Endothelial cell of umbilical vein (primary cell): ENCODE data around the gene PEX3. TPM values are rescaled to one million over a fixed set of nuclear protein-coding genes. Genes with fewer than 3 reads are reported as not detected.

ENCODE experiments used
- BruUV-seq: library from RNA; stranded (reverse); fragments of 400-500 nt; replicated peaks from 2 replicates; lab custom pipeline; 2021; lab: Mats Ljungman, UMichigan
- CTCF ChIA-PET: fragments of 300-600, 350-600 bp; sonication (Branson Sonifier 250); formaldehyde crosslinking; loops from one replicate; lab custom pipeline; 2021; ENCODE audit warnings: antibody characterized with exemption, inconsistent platforms; lab: Charles Lee
- POLR2A ChIA-PET: fragments of 300-600, 350-600 bp; sonication (Branson Sonifier 250); formaldehyde crosslinking; loops from one replicate; lab custom pipeline; 2021; ENCODE audit warnings: antibody characterized with exemption, inconsistent platforms; lab: Charles Lee
- DNase-seq: peaks from one replicate; pipeline ENCODE4 v3.0.0-alpha.2; 2011; ENCODE audit warnings: low read depth, low spot score
- FAIRE-seq: peaks from 2 replicates; lab custom pipeline; 2011; peaks lifted over from hg19 to GRCh38; lab: Jason Lieb, UNC
- H2AFZ ChIP-seq: 2 replicates; pipeline ENCODE4 v1.6.0; 2012; ENCODE audit warnings: low read depth, low read length, control low read depth, inconsistent platforms
- H3K27ac ChIP-seq: 2 replicates; pipeline ENCODE4 v1.5.1; 2011; ENCODE audit warnings: low read depth, mild to moderate bottlenecking, control low read depth, low read length, moderate library complexity; ENCODE audit not compliant: insufficient read depth
- H3K27me3 ChIP-seq, 2 experiments: 2 replicates each; pipeline versions ENCODE4 v1.6.0 to v1.6.1; 2011; ENCODE audit warnings: low read length in 2 of 2, mixed read lengths in 1 of 2; ENCODE audit not compliant: control insufficient read depth in 2 of 2, insufficient read depth in 2 of 2
- H3K36me3 ChIP-seq, 2 experiments: 2 replicates in 1 of 2; 3 replicates in 1 of 2; pipeline ENCODE4 v1.5.1; 2011; ENCODE audit warnings: low read length in 2 of 2, mild to moderate bottlenecking in 1 of 2, moderate library complexity in 1 of 2; ENCODE audit not compliant: control insufficient read depth in 2 of 2, insufficient read depth in 2 of 2; ENCODE audit errors: extremely low read depth in 1 of 2
- H3K4me1 ChIP-seq: 3 replicates; pipeline ENCODE4 v1.5.1; 2011; ENCODE audit warnings: mild to moderate bottlenecking, low read length; ENCODE audit not compliant: control insufficient read depth, insufficient read depth; ENCODE audit errors: extremely low read depth
- H3K4me2 ChIP-seq: 2 replicates; pipeline ENCODE4 v1.6.1; 2011; ENCODE audit warnings: low read length, control low read depth, mixed read lengths; ENCODE audit not compliant: insufficient read depth
- H3K4me3 ChIP-seq, 3 experiments: fragments of 200-600 bp in 1 of 3; sonication (generic), shearing (Covaris generic) in 1 of 3; replicated peaks in 1 of 3; 2 replicates each; pipeline ENCODE4 v1.5.1; 2011 to 2016; ENCODE audit warnings: control low read depth in 3 of 3, low read length in 3 of 3, mild to moderate bottlenecking in 2 of 3, inconsistent platforms in 1 of 3, low read depth in 1 of 3, moderate library complexity in 1 of 3; ENCODE audit not compliant: insufficient read depth in 1 of 3
- H3K79me2 ChIP-seq: 2 replicates; pipeline ENCODE4 v1.6.0; 2012; ENCODE audit warnings: low read length, inconsistent platforms; ENCODE audit not compliant: control insufficient read depth, insufficient read depth
- H3K9ac ChIP-seq: replicated peaks from 2 replicates; pipeline ENCODE3; 2011; ENCODE audit warnings: low read length, control low read depth; ENCODE audit not compliant: insufficient read depth; ENCODE audit errors: extremely low read depth
- H3K9me1 ChIP-seq: replicated peaks from 3 replicates; pipeline ENCODE4 v1.6.0; 2011; ENCODE audit warnings: mild to moderate bottlenecking, low read length; ENCODE audit not compliant: control insufficient read depth, insufficient read depth; ENCODE audit errors: extremely low read depth
- H3K9me3 ChIP-seq: replicated peaks from 2 replicates; pipeline ENCODE4 v1.5.1; 2012; ENCODE audit warnings: low read length, inconsistent platforms; ENCODE audit not compliant: control insufficient read depth, insufficient read depth
- H4K20me1 ChIP-seq: replicated peaks from 2 replicates; pipeline ENCODE3; 2011; ENCODE audit warnings: mild to moderate bottlenecking, low read length; ENCODE audit not compliant: control insufficient read depth, insufficient read depth; ENCODE audit errors: extremely low read depth
- EZH2 ChIP-seq: IDR thresholded peaks from 2 replicates; pipeline ENCODE4 v1.6.1; 2012; ENCODE audit warnings: borderline replicate concordance, low read depth, mild to moderate bottlenecking, moderate library complexity, low read length, inconsistent platforms; ENCODE audit not compliant: severe bottlenecking
- FOS ChIP-seq: IDR thresholded peaks from 2 replicates; pipeline ENCODE4 v1.6.1; 2011; ENCODE audit warnings: mild to moderate bottlenecking, low read length, moderate library complexity, borderline replicate concordance; ENCODE audit not compliant: insufficient read depth
- GATA2 ChIP-seq: IDR thresholded peaks from 2 replicates; pipeline ENCODE4 v1.7.0; 2011; ENCODE audit warnings: low read depth, mild to moderate bottlenecking, moderate library complexity, mixed read lengths, low read length; ENCODE audit not compliant: insufficient read length, insufficient read depth
- JUN ChIP-seq: IDR thresholded peaks from 2 replicates; pipeline ENCODE4 v1.6.1; 2011; ENCODE audit warnings: borderline replicate concordance, low read depth; ENCODE audit not compliant: insufficient read length, insufficient read depth
- MAX ChIP-seq: IDR thresholded peaks from 2 replicates; pipeline ENCODE4 v1.6.1; 2011; ENCODE audit not compliant: insufficient read depth, insufficient read length
- MYC ChIP-seq: IDR thresholded peaks from one replicate; pipeline ENCODE4 v1.6.1; 2011; ENCODE audit warnings: mild to moderate bottlenecking, low read depth, low read length
- POLR2A ChIP-seq: IDR thresholded peaks from 2 replicates; pipeline ENCODE4 v1.6.1; 2012; ENCODE audit warnings: low read depth, mild to moderate bottlenecking, control low read depth, low read length
- POLR2AphosphoS5 ChIP-seq: IDR thresholded peaks from 2 replicates; pipeline ENCODE4 v1.6.1; 2012; ENCODE audit warnings: low read depth, mild to moderate bottlenecking, control low read depth, low read length, moderate library complexity; ENCODE audit not compliant: insufficient read depth
- dilution Hi-C: fragments of 300-500 bp; cut with MboI; formaldehyde crosslinking; loops from one replicate; pipeline ENCODE4 v1.15.0; 2019; ENCODE audit warnings: low sequenced_read_pairs; ENCODE audit not compliant: extremely low pct_ligation_motif_present
- intact Hi-C: fragments of 100-400 bp; cut with micrococcal nuclease; formaldehyde crosslinking; loops from one replicate; pipeline ENCODE4 v1.10.0; 2022
- polyA plus RNA-seq, 4 experiments: library from polyadenylated mRNA; depleted of rRNA in 3 of 4; stranded (reverse) in 3 of 4; unstranded in 1 of 4; fragments of >200 nt; gene quantifications; 2 replicates each; pipeline versions ENCODE4 v1.2.1 to v1.2.3, GENCODE V29; 2011 to 2012; ENCODE audit warnings: missing spikeins in 1 of 4
- total RNA-seq: library from RNA; stranded (reverse); gene quantifications from 2 replicates; pipeline ENCODE4 v1.2.3, GENCODE V29; 2021
- TF ChIP-seq, protein P1 (sequence below), 2 donors: IDR thresholded peaks; 1 replicate in 1 of 2; 2 replicates in 1 of 2; pipeline ENCODE4 v1.5.1; 2011; ENCODE audit warnings: low read length in 2 of 2, mild to moderate bottlenecking in 2 of 2, moderate library complexity in 2 of 2, control low read depth in 1 of 2, inconsistent platforms in 1 of 2, low read depth in 1 of 2; ENCODE audit not compliant: insufficient read depth in 1 of 2; ENCODE audit errors: extremely low read depth in 1 of 2

The PEX3 gene
- total and polyA plus RNA-seq, 2 donors (not counting 3 experiments of a cell fraction or from before 2014, with no cell fraction given): 8.7 to 21.7 TPM

DNA sequence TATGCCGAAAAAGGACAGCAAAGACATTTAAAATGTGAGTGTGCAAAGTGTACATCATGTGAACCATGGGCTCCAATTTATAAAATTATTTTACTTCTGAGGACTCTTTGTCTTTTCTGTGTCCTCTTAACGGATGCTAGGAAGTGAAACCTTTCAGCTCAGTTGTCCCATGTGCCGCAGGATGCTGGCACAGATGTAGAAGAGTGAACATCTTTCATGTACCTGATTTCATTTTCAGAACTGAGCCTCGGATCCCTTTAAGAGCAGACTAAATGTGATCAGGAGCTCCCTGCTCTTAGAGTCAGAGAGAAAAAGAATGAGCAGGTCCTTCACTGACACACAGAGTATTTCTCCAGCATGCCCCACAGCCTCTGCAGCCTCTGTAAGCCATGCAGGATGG, 88.5 kb downstream of the PEX3 start:
- no peak overlapping the region for H3K27ac ChIP-seq
- no peaks in the 10 kb centered on the region for H3K9me1 ChIP-seq
- BruUV-seq: no TSS peak
- TF ChIP-seq EZH2 (no peak), MAX (no peak), FOS (no peak), MYC (no peak), POLR2AphosphoS5 (no peak), JUN (no peak), GATA2 (no peak), POLR2A (no peak)
- TF ChIP-seq, protein P1, sequence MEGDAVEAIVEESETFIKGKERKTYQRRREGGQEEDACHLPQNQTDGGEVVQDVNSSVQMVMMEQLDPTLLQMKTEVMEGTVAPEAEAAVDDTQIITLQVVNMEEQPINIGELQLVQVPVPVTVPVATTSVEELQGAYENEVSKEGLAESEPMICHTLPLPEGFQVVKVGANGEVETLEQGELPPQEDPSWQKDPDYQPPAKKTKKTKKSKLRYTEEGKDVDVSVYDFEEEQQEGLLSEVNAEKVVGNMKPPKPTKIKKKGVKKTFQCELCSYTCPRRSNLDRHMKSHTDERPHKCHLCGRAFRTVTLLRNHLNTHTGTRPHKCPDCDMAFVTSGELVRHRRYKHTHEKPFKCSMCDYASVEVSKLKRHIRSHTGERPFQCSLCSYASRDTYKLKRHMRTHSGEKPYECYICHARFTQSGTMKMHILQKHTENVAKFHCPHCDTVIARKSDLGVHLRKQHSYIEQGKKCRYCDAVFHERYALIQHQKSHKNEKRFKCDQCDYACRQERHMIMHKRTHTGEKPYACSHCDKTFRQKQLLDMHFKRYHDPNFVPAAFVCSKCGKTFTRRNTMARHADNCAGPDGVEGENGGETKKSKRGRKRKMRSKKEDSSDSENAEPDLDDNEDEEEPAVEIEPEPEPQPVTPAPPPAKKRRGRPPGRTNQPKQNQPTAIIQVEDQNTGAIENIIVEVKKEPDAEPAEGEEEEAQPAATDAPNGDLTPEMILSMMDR (IDR thresholded peaks at IDR 0.05; ENCODE audit: extremely low read depth in 1 of 2, insufficient read depth in 1 of 2, low read depth in 1 of 2, low read length in 2 of 2): no peak
- no peaks in the 10 kb centered on the region for H3K36me3 ChIP-seq
- DNase-seq: no peak
- H3K4me3 ChIP-seq: no peak overlapping the region
- intact Hi-C loops (no loop called here), dilution Hi-C loops (no loop called here)
- H3K4me2 ChIP-seq: no peak overlapping the region
- H3K27me3 ChIP-seq: no peaks in the 10 kb centered on the region
- CTCF ChIA-PET: no interaction called here
- H3K4me1 ChIP-seq: no peaks in the 10 kb centered on the region
- no peak overlapping the region for H2AFZ ChIP-seq
- no peaks in the 10 kb centered on the region for H4K20me1 ChIP-seq
- no peaks in the 10 kb centered on the region for H3K9me3 ChIP-seq
- no peak overlapping the region for H3K9ac ChIP-seq
- POLR2A ChIA-PET: no interaction called here
- peaks cover 2% of the 10 kb centered on the region for H3K79me2 ChIP-seq
- no peak for FAIRE-seq
